Measurements from ENCODE around the gene MGARP.
A peak's percentile ranks its signal among the peaks of the same experiment; 100 is the strongest.
"Not testable (repeated sequence)": the region's sequence is repeated elsewhere in the genome, so short reads cannot be mapped to it uniquely, and the experiment has no call there.

The MGARP gene

GRCh38 chr4:139295206-139295941, 15.3 kb upstream of the MGARP start:
- peak; percentile 95 to 96 for DNase-seq

- DNase-seq = no peak
Measured at GRCh38 chr4:139286186-139286698, 6.2 kb upstream of the MGARP start.

GRCh38 chr4:139282721-139283075, 2.7 kb upstream of the MGARP start:
- no peak for DNase-seq

GRCh38 chr4:139282065-139282720, 2.2 kb upstream of the MGARP start:
- DNase-seq = no peak

- DNase-seq = no peak
Measured at GRCh38 chr4:139278912-139279759, 889 bp downstream of the MGARP start.

GRCh38 chr4:139278485-139278884, 1.5 kb downstream of the MGARP start:
- no peak for DNase-seq

- DNase-seq = no peak
Measured at GRCh38 chr4:139275281-139275735, 4.7 kb downstream of the MGARP start.

- DNase-seq = no peak
Measured at GRCh38 chr4:139274790-139275189, 5.2 kb downstream of the MGARP start.

GRCh38 chr4:139273835-139274234, 6.2 kb downstream of the MGARP start:
- DNase-seq = no peak

GRCh38 chr4:139267301-139267700, 12.7 kb downstream of the MGARP start:
- DNase-seq = no peak

GRCh38 chr4:139266583-139267257, 13.3 kb downstream of the MGARP start:
- peak; percentile 74 to 76 for DNase-seq

GRCh38 chr4:139266208-139266582, 13.8 kb downstream of the MGARP start:
- no peak for DNase-seq

GRCh38 chr4:139265654-139266053, 14.4 kb downstream of the MGARP start:
- no peak for DNase-seq

- DNase-seq = no peak
Measured at GRCh38 chr4:139256349-139256748, 23.7 kb downstream of the MGARP start.

GRCh38 chr4:139255581-139255980, 24.4 kb downstream of the MGARP start:
- not testable (repeated sequence) for DNase-seq

GRCh38 chr4:139253713-139254112, 26.3 kb downstream of the MGARP start:
- no peak for DNase-seq

GRCh38 chr4:139253046-139253445, 27.0 kb downstream of the MGARP start:
- DNase-seq = no peak

- no peak for DNase-seq
Measured at GRCh38 chr4:139247700-139248238, 32.3 kb downstream of the MGARP start.

GRCh38 chr4:139247241-139247640, 32.8 kb downstream of the MGARP start:
- no peak for DNase-seq

- no peak for DNase-seq
Measured at GRCh38 chr4:139246166-139246565, 33.9 kb downstream of the MGARP start.

- DNase-seq = no peak
Measured at GRCh38 chr4:139245590-139245989, 34.4 kb downstream of the MGARP start.

All from CD4-positive, alpha-beta T cell treated with Interleukin-4 for 1 hour (primary cell).